GM20431 (cell line): Measurements from ENCODE around the gene ZNF280A.

Experiments
- in situ Hi-C: fragments of 300-500 bp; cut with MseI, MboI; formaldehyde crosslinking; loops from one replicate; pipeline ENCODE4 v1.15.0; 2020; ENCODE audit warnings: low sequenced_read_pairs; ENCODE audit not compliant: unreplicated experiment

The ZNF280A gene, protein sequence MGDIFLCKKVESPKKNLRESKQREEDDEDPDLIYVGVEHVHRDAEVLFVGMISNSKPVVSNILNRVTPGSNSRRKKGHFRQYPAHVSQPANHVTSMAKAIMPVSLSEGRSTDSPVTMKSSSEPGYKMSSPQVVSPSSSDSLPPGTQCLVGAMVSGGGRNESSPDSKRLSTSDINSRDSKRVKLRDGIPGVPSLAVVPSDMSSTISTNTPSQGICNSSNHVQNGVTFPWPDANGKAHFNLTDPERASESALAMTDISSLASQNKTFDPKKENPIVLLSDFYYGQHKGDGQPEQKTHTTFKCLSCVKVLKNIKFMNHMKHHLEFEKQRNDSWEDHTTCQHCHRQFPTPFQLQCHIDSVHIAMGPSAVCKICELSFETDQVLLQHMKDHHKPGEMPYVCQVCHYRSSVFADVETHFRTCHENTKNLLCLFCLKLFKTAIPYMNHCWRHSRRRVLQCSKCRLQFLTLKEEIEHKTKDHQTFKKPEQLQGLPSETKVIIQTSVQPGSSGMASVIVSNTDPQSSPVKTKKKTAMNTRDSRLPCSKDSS

DNA sequence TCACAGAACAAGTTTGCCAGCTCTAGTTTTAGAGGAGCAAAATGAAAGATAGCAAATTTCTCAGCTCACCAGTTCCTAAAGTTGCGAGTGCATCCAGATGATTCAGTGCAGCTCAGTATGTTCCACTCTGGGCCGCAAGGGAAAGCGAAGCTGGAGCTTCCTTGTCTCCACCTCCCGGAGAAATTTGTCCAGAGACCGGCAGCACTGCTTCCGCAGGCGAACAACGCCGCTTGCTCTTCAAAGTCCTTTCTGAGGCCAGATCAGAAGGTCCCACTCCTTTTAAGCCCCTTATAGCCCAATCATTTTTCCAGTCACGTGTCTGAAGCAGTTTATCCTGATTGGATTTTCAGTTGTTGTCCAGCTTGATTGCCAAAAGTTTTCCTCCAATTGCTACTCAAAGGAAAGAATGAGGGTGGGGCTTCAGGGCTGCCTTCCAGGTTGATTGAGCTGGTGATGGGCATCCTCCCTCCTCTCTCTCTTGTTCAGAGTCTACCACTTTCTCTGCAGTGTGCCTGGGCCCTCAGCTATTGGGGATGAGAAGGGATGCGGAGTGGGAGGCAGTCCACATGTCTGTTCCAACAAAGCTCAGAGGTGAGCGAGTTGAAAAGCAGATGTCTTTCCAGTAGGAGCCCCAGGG lies at the start of gene ZNF280A:
ZNF280A (minus strand) TSS at position 251 of the 637 bp plus-strand sequence. CDS start 4,640 bp downstream, outside the sequence.
- in situ Hi-C loops = no loop called here

DNA sequence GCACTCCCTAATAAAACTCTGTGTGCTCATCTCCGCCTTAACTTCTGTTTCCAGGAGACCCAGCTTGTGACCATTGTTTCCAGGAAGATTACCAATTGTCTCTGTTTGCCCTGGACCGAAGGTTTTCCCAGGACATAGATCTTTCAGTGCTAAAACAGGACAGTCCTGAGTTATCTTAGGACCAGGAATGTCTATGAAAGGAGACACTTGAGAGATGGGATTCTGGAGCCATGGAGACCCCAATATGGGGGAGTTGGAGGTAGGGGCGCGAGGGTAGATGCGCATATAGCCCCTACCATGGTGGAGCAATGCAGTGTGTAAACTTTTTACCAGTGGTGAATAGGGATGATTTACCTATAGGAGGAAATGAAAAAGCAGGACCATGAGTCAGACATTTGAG lies 49.1 kb upstream of the ZNF280A start:
- in situ Hi-C loops = no loop called here

DNA sequence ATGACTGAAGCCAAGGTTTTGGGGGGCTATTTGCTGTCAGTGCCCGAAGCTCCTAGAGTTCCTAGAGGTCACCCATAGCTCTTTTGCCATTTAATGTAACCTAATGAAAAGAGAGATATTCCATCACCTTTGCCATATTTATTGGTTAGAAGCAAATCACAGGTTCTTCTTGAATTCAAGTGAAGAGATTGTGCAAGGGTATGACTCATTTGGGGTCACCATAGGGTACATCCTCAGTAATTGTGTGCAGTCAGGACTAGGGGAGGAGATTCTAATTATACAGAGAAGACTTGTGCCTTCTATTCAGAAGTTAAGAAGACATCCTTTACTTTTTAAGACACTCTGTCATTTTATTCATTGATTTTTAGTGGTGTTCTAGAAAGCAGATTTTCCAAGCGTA lies 45.9 kb upstream of the ZNF280A start:
- in situ Hi-C loops = no loop called here

DNA sequence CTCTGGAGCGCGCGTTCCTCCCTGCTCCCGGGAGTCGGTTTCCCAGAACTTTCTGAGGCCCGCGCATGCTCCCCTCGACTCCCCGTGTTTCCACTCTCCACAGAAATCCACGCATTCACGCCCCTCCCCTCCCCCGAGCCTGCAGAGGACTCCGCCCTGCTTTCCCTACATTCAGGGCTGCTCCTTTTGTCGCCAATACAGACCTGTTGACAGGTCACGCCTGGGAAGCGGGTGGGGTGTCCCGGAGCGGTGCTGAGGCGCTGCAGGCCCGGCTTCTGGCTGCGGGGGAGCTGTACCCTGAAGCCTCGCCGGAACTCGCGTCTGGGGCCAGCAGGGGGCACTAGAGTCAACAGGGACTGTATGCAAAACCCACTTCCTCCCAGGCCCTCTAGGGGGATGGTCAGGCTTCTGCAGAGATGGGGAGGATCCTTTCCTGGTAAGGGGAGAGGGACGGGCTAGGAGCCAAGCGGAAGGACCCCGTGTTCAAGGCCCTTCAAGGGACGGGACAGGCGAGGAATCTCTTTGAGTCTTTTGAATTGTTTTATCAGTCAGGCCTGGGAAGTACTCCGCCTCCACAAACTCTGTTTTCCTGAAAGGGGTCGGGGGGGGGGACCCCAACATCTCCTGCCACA lies 39.0 kb upstream of the ZNF280A start, which contains the start of gene PRAME:
PRAME (minus strand) TSS at position 294 of the 632 bp plus-strand sequence. CDS start 2,433 bp downstream, outside the sequence.
- in situ Hi-C loops = no loop called here

DNA sequence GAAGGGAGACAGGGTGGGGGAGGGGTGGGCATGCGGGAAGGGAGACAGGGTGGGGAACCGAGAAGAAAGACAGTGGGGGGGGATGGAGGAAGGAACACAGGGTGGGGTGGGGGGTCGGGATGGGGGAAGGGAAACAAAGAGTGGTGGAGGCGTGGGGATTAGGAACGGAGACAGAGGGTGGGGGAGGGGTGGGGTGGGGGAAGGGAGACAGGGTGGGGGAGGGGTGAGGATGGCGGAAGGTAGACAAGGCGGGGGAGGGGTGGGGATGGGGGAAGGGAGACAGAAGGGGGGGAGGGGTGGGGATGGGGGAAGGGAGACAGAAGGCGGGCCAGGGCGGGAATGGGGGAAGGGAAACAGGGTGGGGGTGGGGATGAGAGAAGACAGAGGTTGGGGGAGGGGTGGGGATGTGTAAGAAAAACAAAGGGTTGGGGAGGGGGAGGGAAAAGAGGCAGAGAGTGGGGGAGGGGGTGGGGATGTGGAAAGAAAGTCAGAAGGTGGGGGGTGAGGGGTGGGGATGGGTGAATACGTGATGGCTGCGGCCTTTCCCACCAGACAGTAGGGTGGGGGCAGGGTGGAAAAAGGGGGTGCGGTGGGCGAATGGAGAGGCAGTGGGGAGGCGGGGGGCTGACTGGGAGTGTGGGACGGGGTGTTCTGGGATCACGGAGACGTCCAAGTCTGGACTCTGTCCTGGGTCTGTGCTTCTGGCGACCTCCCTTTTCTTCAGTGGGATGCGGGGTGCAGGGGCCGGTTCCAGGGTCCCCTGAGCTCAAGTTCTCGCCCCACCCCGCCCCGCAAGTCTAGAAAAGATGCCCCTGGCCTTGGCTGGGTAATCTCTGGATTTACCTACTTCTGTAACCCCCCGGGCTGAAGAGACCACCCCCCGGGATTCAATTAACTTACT lies 38.3 kb upstream of the ZNF280A start:
- in situ Hi-C loops = no loop called here

DNA sequence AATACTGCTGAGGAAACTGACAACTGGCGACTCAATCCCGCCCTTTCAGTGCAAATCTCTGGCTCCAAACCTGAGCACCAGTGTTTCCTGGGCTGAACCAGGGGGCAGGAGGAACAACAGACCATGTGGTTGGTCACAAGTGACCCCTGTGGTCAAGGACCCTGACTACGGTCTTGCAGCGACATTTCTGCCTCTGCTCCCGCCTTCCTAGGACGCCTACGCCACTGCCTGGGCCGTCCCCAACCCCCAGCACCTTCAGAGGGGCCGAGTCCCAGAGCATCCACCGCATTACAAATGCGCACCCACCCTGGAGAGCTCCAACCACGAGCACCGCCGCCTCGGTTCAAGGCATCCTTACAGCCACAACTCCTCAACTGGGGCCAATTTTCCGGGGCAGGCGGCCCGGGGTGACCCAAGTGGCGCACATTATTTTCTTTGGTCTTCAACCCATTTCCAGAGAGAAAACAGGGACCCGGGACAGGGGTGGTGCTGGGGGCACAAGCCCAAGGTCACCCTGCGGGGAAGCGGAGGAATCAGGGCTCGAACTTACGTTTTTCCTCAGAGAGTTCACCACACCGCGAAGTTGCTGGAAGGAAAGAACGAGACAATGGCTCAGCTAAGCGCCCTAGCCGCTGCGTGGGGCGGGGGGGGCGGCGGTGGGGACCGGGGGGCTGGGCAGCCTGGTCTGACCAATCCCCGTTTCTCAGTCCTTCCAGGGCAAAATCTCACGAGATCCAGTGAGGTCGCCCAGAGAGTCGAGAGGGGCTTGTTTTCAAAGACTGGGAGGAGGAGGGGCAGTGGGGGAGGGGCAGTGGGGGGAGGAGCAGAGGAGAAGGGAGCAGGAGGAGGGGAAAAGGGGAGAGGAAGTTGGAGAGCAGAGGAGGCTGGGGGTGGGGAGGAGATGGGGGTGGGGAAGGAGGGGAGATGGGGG lies 37.2 kb upstream of the ZNF280A start:
- in situ Hi-C loops = no loop called here

DNA sequence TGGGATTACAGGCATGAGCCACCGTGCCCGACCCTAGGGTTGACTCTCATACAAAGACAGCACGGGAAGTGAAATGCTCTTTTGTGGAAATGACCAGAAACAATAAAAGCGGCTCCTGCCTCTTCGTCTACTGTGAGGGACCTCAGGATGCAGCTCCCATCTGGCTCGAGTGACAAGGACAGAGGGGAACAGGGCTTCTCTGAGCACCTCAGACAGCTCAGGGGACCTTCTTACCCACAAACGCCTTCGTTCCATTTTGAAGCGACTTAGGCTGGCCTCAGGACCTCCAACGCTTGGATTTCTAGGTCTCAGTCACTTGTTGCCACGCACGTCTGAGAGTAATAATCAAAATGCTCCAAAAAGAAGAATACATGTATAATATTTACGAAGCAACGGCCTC lies 36.5 kb upstream of the ZNF280A start:
- in situ Hi-C loops = no loop called here

DNA sequence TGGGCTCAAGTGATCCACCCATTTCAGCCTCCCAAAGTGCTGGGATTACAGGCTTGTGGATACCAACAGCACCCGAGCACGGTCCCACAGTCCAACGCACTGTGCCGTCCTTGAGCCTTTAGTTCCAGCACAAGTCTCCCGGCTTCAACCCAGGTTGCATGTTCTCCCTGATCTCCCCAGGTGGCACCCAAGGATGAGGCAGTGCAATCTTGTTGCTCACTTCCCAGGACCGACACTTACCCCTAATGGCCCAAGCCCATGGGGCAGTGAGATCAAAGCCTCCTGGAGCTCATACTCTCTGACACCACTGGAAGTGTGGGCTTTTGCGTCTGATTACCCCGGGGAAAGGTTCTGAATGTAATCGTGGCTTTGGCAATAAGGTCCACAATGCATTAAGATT lies 35.5 kb upstream of the ZNF280A start:
- in situ Hi-C loops = no loop called here

DNA sequence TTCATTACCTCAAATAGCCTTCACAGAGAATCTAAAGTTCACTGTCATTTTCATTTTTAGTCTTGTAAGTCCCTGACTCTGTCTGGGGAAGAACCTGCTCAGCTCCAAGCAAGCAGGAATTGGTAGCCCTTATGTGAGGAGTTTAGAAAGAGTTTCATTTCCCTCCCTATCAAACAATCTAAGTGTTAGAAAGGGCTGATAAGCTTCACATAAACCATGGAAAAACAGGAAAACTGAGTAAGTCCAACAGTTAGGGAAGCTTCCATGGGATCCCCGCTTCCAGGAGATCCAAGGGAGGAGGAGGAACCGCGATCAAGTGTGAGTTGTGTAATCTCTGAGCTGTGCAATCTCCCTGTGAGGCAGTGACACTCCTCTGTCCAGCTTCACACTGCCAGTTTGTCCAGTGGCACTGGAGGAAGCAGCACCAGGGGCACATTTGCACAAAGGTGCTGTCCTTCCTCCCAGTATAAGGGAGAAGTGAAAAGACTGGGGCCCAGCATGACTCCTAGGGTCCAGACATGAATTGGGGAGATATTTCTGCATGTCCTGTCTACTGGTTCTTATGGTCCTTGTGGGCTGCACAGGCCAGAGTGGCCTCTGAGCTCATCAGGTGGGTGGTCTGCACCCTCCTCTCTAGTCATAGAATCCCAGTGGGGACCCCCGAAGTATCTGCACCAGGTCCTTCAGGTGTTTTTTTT lies 34.7 kb upstream of the ZNF280A start:
- in situ Hi-C loops = no loop called here

DNA sequence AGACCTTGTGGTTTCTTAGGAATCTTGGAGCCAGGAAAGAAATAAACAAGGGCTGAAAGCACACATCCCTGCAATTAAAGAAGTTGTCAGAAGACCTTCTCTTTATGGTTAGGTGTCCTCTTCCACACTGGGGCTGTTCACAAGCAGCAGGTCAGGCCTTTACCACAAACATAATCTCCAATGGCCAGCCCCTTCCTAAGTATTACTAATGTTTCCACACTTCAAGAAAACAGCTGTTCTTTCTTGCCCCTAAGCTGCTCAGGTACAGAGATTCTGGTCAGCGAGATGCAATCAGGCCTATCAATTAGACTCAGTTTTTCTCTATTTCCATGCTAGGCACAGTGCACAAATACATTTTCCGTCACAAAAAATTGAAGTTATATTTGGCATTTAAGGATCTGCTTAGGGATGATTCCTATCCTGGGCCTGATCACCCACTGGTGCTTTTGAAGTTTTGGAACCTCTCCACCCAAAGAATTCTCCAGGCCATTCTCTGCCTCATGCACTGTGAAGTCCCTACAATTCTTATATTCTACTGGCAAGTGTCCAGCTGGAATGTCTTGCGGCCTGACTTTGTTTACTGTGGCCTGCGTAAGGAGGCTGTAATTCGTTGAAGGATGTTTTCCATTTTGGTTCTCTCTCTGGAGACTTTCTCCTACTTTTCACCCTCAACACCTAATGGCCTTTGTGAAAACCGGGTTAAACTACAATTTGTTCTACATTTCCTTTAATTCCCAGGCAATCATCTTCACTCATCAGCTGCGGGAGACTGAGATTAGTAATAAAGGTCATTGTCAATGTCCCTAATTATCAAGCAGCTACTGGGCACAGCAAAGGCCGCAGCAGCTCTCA lies 33.9 kb upstream of the ZNF280A start:
- in situ Hi-C loops = no loop called here

DNA sequence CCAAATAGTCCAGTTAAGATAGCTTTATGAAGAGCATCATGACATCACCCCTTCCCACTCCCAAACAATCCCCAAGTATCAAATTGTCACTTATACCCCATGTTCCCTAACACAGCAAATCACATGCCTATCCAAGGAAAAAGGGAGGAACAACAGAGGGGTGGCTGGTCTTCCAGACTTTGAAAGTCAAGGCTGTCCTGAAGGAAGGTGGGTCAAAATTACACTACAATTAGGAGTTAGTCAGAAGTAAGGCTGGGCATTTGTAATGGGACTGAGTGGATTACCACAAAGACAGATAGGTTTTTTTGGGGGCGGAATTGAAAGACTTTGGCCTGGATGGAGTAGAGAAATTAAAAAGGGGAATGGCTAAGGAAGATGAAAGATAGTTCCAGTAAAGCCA lies 33.1 kb upstream of the ZNF280A start:
- in situ Hi-C loops = no loop called here

DNA sequence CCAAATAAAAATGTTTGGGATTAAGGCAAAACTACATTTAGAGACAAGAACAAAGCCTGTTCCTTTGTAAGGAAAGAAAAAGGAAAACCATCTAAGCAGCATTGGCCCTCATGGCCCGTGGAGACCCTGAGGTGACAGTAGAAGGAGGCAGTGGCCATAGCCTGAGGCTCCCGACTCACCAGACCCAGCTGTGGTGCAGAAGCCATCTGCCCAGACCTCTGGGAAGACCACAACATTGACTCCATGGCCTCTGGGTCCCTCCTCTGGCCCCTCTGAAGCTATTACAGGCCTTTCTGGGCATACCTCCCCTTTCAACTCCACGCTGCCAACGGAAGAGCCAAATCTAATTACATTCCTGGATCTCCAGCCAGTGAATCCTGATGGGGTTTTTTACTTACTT lies 32.6 kb upstream of the ZNF280A start:
- in situ Hi-C loops = no loop called here

DNA sequence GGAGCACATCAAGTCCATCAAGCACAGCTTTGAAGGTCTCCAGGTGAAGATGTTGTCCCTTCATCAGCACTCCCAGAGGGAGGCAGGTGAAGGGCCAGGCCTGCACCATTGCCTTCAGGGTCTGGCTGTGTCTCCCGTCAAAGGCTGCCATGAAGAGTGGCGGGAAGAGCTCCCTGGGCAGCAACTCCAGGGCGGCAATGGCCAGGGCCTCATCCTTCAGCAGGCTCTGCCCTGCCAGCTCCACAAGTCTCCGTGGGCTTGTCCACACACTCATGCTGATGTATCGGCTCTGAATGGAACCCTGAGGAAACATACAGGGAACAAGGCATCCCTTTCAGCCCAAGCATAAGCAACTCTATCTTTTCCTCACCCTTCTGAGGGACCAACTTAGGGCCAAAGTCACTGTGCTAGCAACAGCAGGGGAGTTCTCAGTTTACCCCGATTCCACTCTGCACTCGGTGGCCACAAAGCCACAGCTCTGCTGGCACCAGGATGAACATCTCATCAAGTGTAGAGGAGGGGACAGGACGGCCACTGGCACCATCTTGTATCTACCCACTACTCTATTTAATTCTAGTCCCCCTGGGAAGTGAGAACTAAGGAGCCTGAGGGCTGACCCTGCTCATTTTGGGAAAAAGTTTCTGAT lies 30.8 kb upstream of the ZNF280A start:
- in situ Hi-C loops = no loop called here

DNA sequence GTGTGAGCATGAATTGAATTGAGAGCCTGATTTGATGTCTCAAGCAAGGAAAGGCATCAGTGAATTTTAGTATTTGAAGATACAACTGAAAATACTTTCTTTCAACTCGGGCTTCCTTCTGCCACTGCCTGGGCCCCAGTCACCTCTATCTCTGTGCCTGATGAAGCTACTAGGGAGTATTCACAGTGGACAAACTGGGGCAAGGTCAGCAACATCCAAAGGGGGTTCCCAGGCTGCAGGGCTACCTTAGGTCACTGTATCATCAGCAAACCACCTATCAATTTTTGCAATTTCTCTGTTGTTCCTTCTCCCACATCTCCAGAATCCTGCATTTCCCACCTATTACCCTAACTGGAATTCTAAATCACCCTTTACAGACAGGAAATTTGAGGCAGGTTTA lies 28.8 kb upstream of the ZNF280A start:
- in situ Hi-C loops = no loop called here

DNA sequence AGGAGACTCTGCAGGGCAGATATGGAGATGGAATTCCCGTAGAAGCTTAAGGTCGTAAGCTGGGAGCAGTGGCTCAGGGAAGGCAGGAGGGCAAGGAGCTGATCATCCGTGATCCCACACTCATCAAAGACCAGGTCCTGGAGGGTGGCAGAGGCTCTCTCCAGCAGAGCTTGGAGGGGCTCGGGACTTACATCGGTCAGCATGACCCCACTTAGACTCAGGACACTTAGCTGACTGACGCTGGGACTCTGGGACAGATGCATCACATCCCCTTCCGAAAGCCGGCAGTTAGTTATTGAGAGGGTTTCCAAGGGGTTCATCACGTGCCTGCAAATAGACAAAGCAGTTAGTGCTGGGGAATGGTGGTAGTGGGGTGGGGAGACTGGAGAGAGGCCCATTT lies 28.2 kb upstream of the ZNF280A start:
- in situ Hi-C loops = no loop called here

DNA sequence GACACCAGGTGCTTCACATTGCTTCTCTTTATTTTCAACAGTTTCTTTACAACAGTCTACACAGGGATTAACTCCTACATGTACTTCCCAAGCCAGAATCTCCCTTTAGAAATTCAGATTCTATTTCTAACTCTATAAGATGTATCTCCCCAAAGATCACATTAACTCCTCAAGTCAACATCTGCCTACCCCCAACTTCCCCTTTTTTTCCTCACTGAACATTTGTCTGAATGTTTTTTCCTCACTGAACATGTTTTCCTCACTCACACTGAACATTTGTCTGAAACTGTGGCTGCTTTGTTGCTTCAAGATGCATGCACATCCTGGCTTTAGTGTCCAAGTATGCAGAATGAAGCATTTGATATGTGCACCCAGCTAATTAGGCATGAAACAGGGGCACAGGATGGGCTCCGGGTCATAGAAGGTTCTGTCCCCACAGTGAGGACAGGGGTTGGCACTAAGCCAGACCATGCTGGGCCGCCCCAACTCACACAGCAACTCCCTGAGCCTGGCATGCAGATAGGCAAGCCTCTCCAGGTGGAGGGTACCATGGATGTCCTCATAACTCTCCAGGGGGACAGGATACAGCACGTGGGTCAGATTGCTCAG lies 27.7 kb upstream of the ZNF280A start:
- in situ Hi-C loops = no loop called here
